Measurements from ENCODE around the gene PPP3R2.
A peak's percentile ranks its signal among the peaks of the same experiment; 100 is the strongest.
"Not testable (repeated sequence)": the region's sequence is repeated elsewhere in the genome, so short reads cannot be mapped to it uniquely, and the experiment has no call there.

Gene PPP3R2

GRCh38 chr9:101564252-101564651 lies 30.5 kb downstream of the PPP3R2 start:
- H3K27ac ChIP-seq: no peak overlapping the region
- no peak for TF ChIP-seq CTCF (IDR thresholded peaks at IDR 0.05)

GRCh38 chr9:101562966-101563365 lies 31.8 kb downstream of the PPP3R2 start:
- no peak overlapping the region for H3K27ac ChIP-seq
- TF ChIP-seq CTCF (IDR thresholded peaks at IDR 0.05) (no peak), ZFX (IDR thresholded peaks at IDR 0.05; ENCODE audit: borderline replicate concordance) (no peak)

GRCh38 chr9:101561740-101562139 lies 33.0 kb downstream of the PPP3R2 start:
- H3K27ac ChIP-seq: no peak overlapping the region
- TF ChIP-seq ZFX (IDR thresholded peaks at IDR 0.05; ENCODE audit: borderline replicate concordance): no peak

GRCh38 chr9:101549472-101550098 lies 45.2 kb downstream of the PPP3R2 start:
- not testable (repeated sequence) for H3K27ac ChIP-seq
- TF ChIP-seq CTCF (IDR thresholded peaks at IDR 0.05): peak; percentile 65

- H3K27ac ChIP-seq: no peak overlapping the region
- TF ChIP-seq CTCF (IDR thresholded peaks at IDR 0.05) (no peak), ZFX (IDR thresholded peaks at IDR 0.05; ENCODE audit: borderline replicate concordance) (no peak)
These were observed 51.6 kb downstream of the PPP3R2 start for GRCh38 chr9:101543098-101543735.
